NCI-H1436 (cell line): Measurements from ENCODE around the gene PCCA.

ENCODE experiments used
- DNase-seq: peaks from one replicate; lab custom pipeline; 2025; lab: John Stamatoyannopoulos, UW

Gene PCCA

DNA sequence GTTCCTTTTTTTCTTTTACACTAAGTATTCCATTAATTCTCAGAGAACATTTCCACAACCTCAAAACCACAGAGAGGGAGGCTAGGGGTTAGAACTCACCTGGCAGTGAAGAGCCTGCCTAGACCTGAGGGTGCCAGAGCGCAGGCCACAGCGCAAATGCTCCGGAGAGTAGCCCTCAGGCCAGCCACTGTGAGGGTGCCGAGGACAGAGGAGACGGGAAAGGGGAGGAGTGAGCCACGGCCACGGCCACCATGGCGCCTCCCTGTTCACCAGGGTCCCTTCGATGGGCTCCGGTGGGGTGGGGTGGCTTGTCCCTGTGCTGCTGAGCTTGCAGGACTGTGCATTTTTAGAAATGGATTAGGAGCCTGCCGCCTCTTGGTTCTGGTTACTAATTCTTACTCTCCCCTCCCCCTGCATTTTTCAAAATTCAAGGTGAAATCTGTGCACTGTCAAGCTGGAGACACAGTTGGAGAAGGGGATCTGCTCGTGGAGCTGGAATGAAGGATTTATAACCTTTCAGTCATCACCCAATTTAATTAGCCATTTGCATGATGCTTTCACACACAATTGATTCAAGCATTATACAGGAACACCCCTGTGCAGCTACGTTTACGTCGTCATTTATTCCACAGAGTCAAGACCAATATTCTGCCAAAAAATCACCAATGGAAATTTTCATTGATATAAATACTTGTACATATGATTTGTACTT is 440.9 kb downstream of the PCCA start:
- no peak for DNase-seq

- no peak for DNase-seq
Measured at GRCh38 chr13:100530671-100531213, 441.8 kb downstream of the PCCA start.

DNA sequence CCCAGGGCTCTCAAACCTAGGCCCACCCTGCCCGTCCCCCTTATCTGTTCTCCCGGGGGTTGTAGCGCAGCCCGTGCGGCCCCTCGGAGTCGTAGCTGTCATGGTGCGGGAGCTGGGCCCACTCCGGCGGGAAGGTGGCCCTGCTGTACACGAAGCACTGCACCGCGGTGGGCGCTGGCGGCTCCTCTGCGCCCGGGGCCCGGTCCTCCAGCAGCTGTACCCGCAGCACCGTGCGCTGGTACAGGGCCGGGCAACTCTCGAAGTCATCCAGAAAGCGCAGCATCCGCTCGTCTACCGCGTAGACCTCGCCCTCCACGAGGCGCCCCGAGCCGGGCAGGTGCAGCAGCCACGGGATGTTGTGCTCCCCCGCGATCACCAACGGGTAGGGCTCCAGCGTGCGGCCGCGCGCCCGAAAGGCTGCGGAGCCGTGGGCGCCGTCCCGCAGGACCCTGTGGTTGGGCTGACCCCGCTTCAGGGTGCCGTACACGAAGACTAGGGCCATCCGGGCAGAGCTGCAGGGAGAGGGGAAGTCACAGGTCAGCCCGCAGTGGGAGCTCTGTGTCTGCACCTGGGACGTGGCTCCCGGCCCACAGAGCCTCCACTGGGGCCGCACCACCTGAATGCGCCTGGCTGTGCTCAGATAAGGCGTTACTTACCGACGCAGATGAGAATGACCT is 443.3 kb downstream of the PCCA start:
- DNase-seq = no peak

GRCh38 chr13:100532836-100533435 is 444.0 kb downstream of the PCCA start:
- DNase-seq = no peak

- DNase-seq = no peak
Measured at GRCh38 chr13:100533588-100534041, 444.7 kb downstream of the PCCA start.

- DNase-seq = no peak
Measured at GRCh38 chr13:100534147-100534843, 445.4 kb downstream of the PCCA start.

DNA sequence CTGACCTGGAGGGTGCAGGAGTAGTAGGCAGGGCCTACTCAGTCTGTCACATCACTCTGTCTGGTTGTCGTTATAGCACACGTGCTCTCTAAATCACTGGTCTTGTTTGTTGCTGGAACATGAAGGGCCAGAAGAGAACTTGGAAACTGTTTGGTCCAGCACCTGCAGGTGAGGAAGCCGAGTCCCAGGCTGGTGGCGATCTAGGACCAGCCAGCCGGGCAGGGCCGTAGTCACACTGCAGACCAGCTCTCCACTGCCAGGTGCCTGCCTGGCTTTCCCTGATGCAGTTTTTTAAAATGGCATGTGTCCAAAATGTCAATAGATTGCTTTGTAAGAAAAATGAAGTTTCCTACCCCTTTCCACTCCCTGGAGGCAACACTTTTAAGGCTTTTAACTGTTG is 446.0 kb downstream of the PCCA start:
- DNase-seq = no peak

DNA sequence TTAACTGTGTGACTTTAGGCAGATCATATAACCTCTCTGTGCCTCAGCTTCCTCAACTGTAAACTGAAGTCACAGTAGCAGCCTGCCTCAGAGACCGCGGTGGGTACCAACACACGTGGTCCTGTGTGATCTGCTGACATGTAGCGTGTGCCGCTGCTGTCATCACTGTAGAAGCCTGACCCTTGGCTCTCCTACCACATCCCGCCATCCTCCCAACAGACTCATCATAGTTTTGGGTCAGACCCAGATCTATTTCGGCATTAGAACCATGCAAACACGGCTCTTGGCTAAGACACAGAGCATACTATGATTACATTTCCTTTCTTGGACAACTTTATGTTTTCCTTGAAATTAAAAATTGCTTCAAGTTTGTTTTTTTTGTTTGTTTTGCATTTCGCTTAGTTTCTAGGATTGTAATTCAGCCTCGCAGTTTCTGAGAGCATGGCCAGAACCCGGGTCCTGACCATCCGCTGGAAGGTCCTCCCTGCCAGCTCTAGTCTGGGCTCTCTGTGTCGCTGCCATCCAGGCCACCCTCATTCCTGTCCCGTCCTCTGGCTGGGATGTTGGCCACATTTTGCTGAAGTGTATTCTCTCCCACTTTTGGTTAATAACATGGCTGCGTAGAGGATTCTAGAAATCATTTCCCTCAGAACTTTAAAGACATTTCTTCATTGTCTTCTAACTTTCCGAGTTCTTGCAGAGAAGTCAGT is 446.7 kb downstream of the PCCA start:
- no peak for DNase-seq

DNA sequence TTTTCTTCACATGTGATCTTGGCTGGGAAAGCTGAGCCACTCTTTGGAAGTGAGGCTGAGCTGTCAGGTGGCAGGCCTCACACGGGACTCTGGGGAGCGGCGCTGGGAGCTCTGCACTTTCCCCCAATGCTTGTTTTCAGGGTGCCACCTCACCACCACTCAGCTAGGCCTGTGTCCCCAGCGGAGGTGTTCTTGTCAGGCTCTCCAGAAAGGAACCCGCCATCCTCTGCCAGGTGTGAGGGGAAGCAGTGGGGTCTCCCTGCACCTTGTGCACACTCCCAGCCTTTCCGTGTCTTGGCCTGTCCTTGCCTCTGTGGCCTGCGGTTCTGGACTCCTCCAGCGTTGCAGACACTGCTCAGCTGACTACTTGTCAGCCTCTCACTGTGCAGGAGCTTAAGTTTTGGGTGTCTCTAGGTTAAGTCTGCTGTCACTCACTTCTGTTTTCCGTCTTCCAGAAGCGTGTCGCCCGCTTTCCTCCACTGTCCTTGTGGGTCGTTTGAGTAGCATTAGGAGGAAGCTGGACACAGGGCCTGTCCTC is 447.8 kb downstream of the PCCA start:
- DNase-seq = no peak

GRCh38 chr13:100537486-100537885 is 448.6 kb downstream of the PCCA start:
- no peak for DNase-seq

DNA sequence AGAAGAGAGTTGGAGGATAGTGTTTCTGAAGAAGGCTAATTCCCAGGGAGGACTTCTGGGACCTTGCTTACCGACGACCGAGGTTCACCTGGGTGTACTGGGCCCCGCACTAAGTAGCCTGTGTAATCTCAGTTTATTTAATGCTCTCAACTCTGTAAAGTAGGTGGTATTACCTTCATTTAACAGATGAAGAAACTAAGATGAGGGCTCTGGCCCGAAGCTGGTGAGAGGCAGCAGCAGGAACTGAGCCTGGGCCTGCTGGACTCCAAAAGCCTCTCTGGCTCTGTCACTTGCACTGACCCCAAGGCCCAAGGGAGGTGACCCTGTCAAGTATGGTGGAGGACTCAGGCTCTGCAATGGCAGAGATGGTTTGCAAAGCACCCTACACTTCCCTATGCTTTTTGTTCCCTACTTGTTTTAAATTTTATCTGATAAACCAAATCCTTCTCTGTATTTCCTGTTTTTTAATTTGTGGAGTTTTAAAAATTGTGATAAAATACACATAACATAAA is 449.1 kb downstream of the PCCA start:
- DNase-seq = no peak

GRCh38 chr13:100540621-100541020 is 451.7 kb downstream of the PCCA start:
- DNase-seq = no peak

GRCh38 chr13:100541897-100542825 is 453.3 kb downstream of the PCCA start:
- DNase-seq = no peak

DNA sequence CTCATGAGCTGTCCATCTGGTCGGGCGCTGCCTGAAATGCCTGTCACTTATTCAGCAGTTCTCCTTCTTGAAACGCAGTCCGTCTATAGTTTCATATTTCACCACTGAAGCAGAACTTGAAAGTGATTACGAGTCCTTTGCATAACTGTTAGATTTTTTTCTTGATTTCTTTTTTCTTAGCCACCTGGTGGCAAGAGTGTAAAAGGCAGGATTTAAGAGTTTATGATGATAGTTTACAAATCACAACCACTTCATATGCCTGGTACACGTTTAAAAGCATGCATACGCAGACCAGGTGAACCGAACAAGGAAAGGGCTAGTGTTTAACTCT is 453.9 kb downstream of the PCCA start:
- DNase-seq = no peak

DNA sequence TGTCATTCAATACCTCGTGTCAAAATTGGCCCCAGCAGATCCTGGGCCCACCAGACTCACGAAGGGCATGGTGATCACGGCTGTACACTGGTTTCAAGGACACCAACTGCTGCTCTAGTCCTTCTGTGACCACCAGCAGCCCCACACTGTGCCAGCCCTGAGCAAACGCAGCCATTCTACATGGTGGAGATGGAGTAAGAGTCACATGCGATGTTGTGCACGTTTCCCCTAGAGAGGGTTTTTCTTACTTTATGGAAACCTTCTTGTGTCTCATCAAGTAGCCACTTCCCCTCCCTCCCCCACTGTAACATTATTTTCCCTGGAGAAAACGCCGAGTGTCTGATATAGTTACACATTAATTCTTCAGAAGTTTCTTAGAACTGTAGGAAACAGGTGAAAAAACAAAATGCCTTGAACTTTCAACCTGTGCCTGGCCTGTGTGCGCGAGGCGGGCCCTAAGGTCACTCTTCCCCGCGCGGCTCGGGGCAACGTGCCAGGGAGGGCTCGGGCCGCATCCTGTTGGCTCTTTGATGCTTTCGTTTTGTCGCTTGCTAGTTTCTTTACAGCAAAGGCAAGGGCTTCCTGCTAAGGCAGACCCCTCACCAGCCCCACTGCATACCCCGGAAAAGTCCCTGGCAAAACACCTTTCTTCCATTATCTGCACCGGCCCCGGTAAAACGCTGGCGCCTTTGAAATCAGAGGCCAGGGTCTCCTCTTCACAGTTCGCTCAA is 455.1 kb downstream of the PCCA start:
- no peak for DNase-seq

- no peak for DNase-seq
Measured at GRCh38 chr13:100544866-100545683, 456.2 kb downstream of the PCCA start.

DNA sequence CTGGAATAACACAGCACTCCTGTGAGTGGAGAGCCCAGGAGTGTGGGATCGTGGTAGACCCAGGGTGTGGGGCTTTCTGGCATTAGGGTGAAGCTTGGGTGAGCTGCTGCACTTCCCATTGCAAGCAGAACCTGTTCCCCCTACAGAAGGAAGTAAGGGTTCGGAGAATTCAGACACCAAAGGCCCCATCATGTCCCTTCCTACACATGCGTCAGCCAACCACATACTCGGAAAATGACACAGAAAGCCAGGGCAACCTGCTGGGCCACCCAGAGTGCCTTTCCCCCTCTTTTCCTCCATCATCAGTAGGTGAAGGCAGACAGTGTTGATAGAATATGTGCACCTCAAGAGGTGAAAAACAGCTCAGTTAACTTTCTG is 456.8 kb downstream of the PCCA start:
- no peak for DNase-seq

DNA sequence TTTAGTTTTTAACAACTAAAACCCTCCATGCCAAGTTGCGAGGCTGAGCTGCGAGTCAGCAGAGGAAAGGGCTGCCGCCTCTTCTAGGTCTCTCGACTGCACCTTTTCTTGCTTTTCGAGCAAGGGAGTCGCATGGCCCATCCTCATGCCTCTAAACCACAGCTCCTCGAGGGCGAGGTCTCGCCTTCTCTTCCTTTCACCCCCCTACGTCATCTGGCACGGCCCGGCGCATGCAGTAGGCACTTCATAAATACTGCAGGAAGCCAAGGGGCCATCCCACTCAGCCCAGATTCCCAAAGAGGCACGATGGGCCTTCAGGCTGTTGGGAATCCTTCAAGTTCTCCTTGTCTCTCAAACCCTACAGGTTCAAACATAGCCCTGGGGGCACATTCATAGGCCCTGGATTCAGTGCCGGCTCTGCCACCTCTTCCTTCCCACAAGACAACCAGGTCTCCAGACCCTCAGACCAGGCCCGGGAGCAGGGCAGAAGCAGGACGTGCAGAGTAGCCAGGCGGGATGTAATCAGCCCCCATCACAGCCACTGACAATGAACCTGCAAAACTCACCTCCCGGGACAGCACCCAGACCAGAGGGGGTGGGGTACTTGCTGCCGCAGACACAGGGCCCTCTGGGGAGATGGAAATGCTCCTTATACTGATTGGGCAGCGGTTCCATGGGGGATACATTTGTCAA is 458.0 kb downstream of the PCCA start:
- no peak for DNase-seq
